HG02884 (cell line): ENCODE measurements around the gene ATP7B.

Experiments
- ATAC-seq: cut with Tn5 transposase; IDR thresholded peaks from one replicate; pipeline ENCODE4 v1.9.1; 2021; ENCODE audit warnings: mild to moderate bottlenecking, moderate library complexity; ENCODE audit not compliant: unreplicated experiment

The ATP7B gene

GRCh38 chr13:51900471-51900870 lies 110.8 kb downstream of the ATP7B start:
- ATAC-seq = no peak

DNA sequence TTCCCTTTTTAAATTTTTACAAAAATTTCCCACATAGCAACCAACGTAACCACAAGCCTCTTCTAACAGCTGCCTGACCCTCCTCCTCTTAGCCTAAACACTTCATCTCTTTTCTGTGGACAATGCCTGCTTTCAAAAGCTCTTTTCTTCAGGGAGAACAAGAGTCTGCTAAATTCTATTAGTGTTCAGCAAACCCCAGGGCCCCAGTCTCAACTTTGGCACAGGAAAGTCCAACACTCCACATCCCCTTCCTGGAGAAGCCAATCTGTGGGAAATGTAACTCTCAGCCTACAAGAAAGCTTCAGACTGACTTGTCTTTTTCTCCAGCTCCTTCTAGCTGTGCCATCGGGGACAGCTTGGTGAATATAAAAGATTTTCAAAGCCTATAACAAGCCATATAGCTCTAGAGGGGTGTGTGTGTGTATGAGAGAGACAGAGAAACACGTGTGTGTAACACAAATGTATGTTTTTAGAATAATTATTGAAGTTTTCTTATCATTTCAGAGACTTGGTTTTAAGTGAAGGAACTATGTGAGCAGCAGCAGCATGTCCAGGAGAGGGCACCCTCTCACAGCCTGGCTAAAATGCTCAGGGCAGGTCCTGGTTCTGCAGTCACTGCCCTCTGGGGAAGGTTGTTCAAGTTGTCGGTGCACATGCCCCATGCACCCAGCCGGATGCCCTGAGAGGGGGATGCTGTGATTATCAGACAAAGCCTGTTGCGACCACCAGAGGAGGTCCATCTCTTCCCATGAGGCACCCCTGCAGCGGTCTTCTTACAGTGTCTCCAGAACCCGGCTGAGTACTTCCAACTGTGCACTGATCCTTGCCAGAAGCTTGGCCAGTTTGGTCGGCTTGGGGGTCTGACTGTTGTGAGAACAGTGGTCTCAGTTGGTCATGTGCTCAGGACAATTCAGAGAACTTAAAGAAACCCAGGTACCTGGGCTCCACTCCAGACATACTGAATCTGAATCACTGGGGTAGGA lies 115.1 kb downstream of the ATP7B start:
- ATAC-seq = peak; percentile 63

DNA sequence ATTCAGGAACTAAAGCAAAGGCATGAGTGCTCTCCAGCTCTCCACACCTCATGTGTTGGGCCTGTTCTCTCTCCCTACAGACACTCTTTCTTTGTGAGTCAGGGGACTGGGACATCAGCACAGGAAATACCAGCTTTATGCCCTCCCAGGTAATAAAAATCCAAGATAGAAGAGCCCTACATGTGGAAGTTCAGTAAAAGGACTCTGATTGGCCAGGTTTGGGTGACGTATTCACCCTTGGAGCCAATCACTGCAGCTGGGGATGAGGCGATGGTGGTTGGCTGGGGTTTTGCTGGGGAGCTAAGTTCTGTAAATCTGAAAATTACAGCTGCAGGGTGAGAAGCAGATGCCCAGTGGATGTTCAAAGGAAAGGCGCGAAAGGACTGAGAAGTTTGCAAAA lies 117.0 kb downstream of the ATP7B start:
- ATAC-seq = no peak

GRCh38 chr13:51892657-51893056 lies 118.6 kb downstream of the ATP7B start:
- ATAC-seq = no peak

- ATAC-seq = no peak
Observed at GRCh38 chr13:51887468-51887867, 123.8 kb downstream of the ATP7B start.

- ATAC-seq = no peak
Observed at GRCh38 chr13:51885651-51886050, 125.6 kb downstream of the ATP7B start.

DNA sequence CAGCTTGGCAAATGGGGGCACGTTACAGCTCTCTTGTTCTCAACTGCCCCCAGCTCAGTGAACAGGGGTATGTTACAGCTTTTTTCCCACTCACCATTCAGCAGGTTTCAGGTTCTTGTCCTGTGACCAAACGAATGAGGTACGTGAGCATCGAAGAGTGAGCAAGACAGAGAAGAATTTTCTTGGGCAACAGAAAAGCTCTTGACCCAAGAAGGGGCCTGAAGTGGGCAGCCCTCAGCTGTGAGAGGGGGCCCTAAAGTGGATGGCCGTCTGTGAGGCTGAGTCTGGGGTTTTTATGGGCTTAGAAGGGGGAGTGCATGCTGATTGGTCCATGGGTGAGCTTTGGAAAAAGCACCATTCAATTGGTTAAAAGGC lies 128.0 kb downstream of the ATP7B start:
- no peak for ATAC-seq
